ENCODE data around the gene ZDHHC6.
"Not testable (repeated sequence)": the region's sequence is repeated elsewhere in the genome, so short reads cannot be mapped to it uniquely, and the experiment has no call there.

The ZDHHC6 gene

DNA sequence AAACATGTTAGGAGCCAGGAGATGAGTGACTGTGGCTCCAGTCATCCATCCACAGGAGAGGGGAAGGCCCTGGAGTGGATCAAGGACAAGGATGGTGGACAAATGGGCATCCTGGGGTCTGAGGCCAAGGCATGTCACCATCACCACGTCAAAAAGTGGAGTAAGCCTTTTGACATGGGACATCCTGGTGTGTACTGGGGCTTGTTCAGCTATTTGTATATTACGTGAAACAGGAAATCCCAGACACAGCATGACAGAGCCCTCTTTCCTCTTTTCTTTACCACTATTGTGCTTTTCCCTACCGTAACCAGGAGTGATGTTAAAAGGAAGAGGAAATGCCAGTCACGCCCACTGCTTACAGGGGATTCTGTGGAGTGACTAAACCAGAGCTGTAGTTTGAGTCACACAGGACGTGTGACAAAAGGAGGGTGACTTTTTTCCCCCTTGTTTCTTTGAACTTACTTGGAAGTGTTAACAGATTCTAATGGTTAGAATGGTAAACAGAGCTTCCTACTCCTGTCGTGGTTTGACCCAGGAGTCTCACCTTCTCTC, 57.4 kb downstream of the ZDHHC6 start:
- no peak for DNase-seq (ENCODE audit: low read depth)

DNA sequence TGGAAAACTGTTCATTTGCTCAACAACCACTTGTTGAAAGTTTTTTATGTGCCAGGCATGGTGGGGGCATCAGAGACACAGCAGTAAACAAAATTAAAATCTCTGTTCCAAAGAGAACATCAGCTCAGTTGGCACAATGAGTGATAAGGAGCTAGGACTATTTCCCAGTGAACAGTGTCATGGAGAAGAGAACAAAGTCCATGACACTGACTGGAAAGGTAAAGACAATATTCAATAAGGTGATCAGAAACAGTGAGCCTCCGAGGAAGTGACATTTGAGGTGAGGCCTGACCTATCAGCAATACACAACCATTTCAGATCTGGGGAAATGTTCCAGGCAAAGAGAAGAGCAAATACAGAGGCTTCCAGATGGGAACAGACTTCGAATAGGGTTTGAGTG, 58.2 kb downstream of the ZDHHC6 start:
- no peak for DNase-seq (ENCODE audit: low read depth)

DNA sequence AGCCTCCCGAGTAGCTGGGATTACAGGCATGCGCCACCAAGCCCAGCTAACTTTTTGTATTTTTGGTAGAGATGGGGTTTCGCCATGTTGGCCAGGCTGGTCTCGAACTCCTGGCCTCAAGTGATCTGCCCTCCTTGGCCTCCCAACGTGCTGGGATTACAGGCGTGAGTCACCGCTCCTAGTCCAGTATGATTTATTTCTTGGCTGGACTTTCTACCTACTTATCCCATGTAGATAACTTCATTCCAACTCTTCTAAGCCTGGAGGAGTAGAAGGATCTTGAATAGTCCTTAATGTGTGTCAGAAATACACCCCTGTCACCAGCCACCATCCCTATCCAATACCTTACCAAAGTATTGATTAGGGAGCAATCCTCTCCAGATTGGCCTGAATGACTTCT, 58.7 kb downstream of the ZDHHC6 start:
- DNase-seq (ENCODE audit: low read depth), result not testable (repeated sequence)

DNA sequence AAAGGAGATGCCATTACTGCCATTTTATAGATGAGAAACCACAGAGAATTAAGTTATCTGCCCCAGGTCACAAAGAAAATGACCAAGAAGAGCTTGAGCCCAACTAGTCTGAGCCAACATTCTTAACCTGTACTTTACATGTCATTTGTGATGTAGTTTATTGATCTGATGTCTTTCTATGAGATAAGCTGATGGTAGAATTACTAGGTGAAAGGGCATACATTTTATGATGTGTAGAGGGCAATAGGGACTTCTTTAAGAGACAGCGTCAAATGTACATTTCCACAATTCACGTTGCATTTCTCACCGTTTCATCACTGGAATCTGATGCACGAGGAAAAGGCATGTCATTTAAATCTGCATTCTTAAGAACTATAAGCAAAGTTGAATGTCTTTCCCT, 61.5 kb downstream of the ZDHHC6 start:
- DNase-seq (ENCODE audit: low read depth), result no peak

DNA sequence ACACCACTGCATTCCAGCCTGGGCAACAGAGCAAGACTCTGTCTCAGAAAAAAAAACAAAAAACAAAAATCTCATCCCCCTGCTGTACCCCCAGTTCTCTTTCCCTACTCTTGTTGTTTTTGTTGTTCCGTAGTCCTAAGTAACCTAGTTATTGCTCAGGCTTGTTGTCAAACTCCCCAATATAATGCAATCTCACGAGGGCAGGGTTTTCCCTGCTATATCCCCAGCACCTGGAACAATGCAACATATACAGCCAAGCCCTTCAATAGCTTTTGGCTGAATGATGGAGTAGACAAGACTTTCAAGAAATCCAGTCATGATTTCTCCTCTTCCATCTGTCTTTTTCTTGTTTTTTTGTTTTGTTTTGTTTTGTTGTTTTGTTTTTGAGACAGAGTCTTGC, 62.6 kb downstream of the ZDHHC6 start:
- no peak for DNase-seq (ENCODE audit: low read depth)

DNA sequence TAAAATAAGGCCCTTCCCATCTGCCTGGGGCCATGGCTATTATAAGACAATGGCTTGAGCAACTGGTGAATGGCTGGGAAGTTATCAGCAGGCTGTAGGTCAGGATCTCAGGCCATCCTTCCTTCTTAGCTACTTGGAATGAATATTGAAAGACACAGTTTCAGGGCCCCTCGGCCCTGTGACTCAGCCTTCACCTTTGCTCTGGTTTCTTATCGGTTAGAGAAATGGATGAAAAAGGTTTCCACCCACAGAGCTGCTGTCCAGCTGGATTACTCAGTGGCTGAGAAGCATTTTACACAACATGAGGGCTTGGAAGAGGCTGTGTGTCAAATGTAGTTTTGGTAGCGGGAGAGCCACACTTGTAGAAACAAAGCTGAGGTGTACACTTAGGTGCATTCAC, 63.4 kb downstream of the ZDHHC6 start:
- no peak for DNase-seq (ENCODE audit: low read depth)

DNA sequence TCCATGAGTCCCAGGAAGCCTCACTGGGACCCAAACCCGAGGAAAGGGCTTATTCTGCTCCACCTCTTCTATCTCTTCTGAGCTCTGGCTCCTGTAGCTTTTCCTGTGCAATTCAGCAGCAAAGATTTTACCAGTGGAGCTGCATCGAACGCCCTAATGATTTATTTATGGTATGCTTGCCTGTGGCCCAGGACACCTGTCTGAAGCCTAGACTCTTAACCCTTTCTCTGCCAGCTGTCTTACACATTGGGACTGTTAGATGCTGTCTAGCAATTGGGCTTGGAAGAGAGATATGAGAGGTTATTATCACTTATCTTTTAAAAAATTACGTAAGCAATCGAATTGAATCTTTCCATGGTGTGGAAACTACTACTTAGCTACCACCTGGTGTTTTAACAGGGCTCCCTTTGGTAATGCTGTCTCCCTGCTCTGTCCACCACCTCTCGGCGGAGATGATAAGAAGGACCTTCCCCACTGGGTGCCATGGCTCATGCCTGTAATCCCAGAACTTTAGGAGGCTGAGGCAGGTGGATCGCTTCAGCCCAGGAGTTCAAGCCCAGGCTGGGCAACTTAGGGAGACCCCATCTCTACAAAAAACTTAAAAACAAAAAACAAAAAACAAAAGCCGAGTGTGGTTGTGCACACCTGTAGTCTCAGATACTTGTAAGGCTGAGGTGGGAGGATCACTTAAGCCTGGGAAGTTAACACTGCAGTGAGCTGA, 64.0 kb downstream of the ZDHHC6 start:
- DNase-seq (ENCODE audit: low read depth), result no peak

Data from GM04504 (cell line).